ENCODE data around the gene SLC26A6. TPM values are rescaled to one million over a fixed set of nuclear protein-coding genes. Genes with fewer than 3 reads are reported as not detected.

The SLC26A6 gene, protein sequence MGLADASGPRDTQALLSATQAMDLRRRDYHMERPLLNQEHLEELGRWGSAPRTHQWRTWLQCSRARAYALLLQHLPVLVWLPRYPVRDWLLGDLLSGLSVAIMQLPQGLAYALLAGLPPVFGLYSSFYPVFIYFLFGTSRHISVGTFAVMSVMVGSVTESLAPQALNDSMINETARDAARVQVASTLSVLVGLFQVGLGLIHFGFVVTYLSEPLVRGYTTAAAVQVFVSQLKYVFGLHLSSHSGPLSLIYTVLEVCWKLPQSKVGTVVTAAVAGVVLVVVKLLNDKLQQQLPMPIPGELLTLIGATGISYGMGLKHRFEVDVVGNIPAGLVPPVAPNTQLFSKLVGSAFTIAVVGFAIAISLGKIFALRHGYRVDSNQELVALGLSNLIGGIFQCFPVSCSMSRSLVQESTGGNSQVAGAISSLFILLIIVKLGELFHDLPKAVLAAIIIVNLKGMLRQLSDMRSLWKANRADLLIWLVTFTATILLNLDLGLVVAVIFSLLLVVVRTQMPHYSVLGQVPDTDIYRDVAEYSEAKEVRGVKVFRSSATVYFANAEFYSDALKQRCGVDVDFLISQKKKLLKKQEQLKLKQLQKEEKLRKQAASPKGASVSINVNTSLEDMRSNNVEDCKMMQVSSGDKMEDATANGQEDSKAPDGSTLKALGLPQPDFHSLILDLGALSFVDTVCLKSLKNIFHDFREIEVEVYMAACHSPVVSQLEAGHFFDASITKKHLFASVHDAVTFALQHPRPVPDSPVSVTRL
- total RNA-seq (2021; ENCODE audit: unreplicated experiment) (36.3 TPM), Bru-seq, nascent RNA (percentile 54 among the genes with signal in this experiment), BruChase-seq, experiment 1, labeled RNA remaining after a 2-hour chase (percentile 78 among the genes with signal in this experiment), BruChase-seq, experiment 2, labeled RNA remaining after a 6-hour chase (percentile 67 among the genes with signal in this experiment)
- polyA plus RNA-seq (2012; ENCODE audit: insufficient read length): 32.3 TPM
- long read RNA-seq, partial matches to known transcripts: 17 of 55 reads
- long read RNA-seq, other reads (novel, unspliced or antisense): 31 of 55 reads

- H3K4me1 ChIP-seq (ENCODE audit: control insufficient read depth, insufficient read depth, low read length): peaks cover 18% of the 10 kb centered on the region
- H3K36me3 ChIP-seq (ENCODE audit: control insufficient read depth, insufficient read depth, low read length): peaks cover 2% of the 10 kb centered on the region
- BruUV-seq (replicated peaks): no TSS peak
- no peaks in the 10 kb centered on the region for H3K9me3 ChIP-seq (ENCODE audit: control insufficient read depth, insufficient read depth, low read depth, low read length)
- H3K27ac ChIP-seq (ENCODE audit: low read length): peak within 1 kb of the TSS; percentile 87
- ATAC-seq (peak; percentile 97), DNase-seq (ENCODE audit: low read depth, low spot score) (peak; percentile 56)
- H3K27me3 ChIP-seq (ENCODE audit: control insufficient read depth, insufficient read depth, low read length): no peaks in the 10 kb centered on the region
- POLR2A ChIA-PET: no interaction called here
- peak within 1 kb of the TSS; percentile 74 to 85 for H3K4me3 ChIP-seq (ENCODE audit: low read depth in 2 of 2, low read length in 2 of 2)
- in situ Hi-C loops (cut with HindIII; ENCODE audit: low pct_unique_long_range_greater_than_20kb, low sequenced_read_pairs) (no loop called here), intact Hi-C loops (cut with micrococcal nuclease; ENCODE audit: unreplicated experiment) (no loop called here)
- TF ChIP-seq, protein P1, sequence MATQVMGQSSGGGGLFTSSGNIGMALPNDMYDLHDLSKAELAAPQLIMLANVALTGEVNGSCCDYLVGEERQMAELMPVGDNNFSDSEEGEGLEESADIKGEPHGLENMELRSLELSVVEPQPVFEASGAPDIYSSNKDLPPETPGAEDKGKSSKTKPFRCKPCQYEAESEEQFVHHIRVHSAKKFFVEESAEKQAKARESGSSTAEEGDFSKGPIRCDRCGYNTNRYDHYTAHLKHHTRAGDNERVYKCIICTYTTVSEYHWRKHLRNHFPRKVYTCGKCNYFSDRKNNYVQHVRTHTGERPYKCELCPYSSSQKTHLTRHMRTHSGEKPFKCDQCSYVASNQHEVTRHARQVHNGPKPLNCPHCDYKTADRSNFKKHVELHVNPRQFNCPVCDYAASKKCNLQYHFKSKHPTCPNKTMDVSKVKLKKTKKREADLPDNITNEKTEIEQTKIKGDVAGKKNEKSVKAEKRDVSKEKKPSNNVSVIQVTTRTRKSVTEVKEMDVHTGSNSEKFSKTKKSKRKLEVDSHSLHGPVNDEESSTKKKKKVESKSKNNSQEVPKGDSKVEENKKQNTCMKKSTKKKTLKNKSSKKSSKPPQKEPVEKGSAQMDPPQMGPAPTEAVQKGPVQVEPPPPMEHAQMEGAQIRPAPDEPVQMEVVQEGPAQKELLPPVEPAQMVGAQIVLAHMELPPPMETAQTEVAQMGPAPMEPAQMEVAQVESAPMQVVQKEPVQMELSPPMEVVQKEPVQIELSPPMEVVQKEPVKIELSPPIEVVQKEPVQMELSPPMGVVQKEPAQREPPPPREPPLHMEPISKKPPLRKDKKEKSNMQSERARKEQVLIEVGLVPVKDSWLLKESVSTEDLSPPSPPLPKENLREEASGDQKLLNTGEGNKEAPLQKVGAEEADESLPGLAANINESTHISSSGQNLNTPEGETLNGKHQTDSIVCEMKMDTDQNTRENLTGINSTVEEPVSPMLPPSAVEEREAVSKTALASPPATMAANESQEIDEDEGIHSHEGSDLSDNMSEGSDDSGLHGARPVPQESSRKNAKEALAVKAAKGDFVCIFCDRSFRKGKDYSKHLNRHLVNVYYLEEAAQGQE (IDR thresholded peaks at IDR 0.05; ENCODE audit: insufficient read depth in 1 of 2, low read depth in 2 of 2, low read length in 1 of 2): no peak
- TF ChIP-seq SIN3A (IDR thresholded peaks at IDR 0.05; ENCODE audit: borderline replicate concordance, insufficient read depth, low read depth, low read length): peak; percentile 54; the same call in 1 of the 2 replicates
- TF ChIP-seq, protein P2, sequence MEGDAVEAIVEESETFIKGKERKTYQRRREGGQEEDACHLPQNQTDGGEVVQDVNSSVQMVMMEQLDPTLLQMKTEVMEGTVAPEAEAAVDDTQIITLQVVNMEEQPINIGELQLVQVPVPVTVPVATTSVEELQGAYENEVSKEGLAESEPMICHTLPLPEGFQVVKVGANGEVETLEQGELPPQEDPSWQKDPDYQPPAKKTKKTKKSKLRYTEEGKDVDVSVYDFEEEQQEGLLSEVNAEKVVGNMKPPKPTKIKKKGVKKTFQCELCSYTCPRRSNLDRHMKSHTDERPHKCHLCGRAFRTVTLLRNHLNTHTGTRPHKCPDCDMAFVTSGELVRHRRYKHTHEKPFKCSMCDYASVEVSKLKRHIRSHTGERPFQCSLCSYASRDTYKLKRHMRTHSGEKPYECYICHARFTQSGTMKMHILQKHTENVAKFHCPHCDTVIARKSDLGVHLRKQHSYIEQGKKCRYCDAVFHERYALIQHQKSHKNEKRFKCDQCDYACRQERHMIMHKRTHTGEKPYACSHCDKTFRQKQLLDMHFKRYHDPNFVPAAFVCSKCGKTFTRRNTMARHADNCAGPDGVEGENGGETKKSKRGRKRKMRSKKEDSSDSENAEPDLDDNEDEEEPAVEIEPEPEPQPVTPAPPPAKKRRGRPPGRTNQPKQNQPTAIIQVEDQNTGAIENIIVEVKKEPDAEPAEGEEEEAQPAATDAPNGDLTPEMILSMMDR (IDR thresholded peaks at IDR 0.05): peak; percentile 78
- peak; percentile 44 for TF ChIP-seq POLR2AphosphoS5 (IDR thresholded peaks at IDR 0.05; ENCODE audit: low read depth, low read length)
- no peak for TF ChIP-seq TCF7L2 (IDR thresholded peaks at IDR 0.05; ENCODE audit: low read depth, low read length)
- CTCF ChIA-PET: interaction anchor here (0.6 to 0.9 kb wide), 3 partner anchors 9 to 76 kb away, joined by 3 read pairs; no protein-coding TSS in a partner anchor
Measured at GRCh38 chr3:48635222-48636021, at the start of gene SLC26A6. TSS of gene SLC26A6 (minus strand) at chr3:48635461. CDS start at chr3:48635393, 68 bp downstream.
